NCI-H524 treated with DMSO at 0.1 percent for 48 hours (cell line): Measurements from ENCODE around the gene NECTIN1.

Source experiments
- DNase-seq: peaks from one replicate; lab custom pipeline; 2025; lab: John Stamatoyannopoulos, UW

Gene NECTIN1

DNA sequence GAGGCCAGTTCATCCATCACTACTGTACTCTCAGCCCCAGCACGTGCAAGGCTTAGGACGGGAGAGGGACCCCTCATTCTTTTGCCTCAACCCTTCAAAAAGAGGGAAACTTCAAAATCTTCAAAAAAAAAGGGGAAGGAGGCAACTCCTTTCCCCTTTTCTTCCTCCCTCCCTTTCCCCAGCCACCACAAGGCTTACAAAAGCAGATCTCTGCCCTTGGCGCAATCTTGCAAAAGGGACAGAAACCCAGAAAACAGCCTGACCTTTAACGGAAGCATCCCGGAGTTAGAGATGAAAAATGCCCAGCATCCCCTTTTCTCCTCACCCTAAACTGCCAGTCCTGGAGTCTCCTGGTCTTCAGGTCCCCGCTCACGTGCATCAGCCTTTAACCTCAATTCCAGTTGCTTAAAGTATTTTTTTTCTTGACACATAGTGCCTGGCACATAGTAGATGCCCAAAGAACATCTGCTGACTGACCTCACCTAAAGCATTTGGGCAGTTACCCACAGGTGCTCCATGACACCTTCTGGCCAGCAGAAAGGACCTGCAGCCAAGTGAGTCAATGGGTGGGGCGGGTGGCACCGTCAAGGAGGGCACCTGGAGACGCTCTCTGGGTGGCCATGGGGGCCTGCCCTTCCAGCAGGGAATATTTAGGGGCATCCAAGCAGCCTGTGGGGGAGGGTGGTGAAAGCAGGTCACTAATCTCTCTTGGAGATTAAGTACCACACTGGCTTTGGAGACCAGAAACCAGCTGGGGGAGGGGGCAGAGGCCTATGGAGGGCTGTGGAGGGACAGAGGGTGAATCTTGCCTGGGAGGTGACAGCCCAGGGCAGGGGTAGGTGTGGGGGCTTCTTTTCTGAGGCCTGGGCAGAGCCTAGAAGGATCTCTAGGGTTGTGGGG is 16.3 kb downstream of the NECTIN1 start:
- DNase-seq, result no peak

DNA sequence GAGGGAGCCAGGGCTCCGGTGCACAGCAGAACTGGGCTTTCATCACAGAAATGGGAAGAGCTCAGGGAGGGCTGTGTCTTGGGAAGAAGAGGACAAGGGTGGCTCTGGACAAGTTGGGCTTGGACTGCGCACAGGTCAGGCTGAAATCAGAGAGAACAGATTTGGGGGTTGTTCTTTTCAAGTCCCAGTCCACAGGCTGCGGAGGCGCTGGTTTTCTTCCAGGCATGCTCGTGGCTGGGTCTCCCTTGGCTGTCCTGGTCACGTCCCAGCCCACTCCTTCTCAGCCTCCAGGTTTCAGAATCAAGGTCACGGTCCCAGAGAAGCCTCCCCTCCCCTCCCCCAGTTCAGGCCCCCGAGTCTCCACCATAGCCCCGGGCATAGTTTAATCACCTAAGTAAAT is 17.0 kb downstream of the NECTIN1 start:
- DNase-seq, result no peak

DNA sequence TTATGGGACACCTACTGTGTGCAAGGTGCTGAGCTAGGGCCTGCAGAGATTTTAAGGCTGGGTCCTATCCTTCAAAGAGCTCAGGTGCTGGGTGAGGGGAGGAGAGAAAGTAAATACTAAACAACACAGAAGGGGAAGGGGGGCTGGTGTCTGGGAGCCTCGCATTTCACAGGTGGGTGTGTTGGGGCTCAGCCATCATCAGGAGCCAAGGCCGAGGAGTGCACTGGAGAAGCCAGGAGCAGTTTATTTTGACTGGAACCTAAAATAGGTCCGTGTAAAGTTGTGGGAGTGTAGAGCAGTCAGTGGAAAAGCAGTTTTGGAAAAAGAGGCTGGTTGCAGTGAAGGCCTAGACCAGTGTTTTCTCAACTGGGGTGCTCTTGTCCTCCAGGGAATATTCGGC is 17.5 kb downstream of the NECTIN1 start:
- no peak for DNase-seq

DNA sequence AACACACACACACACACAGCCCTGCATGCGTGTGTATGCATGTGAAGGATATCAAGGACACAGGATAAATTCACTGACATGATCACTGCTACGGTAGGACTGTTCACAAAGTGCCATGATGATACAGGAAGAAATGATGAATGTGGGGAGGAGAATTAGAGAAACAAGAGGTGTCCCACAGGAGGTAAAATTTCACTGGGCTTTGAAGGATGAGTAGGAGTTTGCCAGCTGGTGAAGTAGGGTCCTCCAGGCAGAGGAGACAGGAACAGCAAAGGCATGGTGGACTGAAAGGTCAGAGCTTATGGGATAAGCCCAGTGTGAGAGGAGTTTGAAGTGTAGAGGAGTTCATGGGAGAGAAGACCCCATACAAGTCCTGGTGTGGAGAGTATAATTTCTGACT is 18.6 kb downstream of the NECTIN1 start:
- no peak for DNase-seq

DNA sequence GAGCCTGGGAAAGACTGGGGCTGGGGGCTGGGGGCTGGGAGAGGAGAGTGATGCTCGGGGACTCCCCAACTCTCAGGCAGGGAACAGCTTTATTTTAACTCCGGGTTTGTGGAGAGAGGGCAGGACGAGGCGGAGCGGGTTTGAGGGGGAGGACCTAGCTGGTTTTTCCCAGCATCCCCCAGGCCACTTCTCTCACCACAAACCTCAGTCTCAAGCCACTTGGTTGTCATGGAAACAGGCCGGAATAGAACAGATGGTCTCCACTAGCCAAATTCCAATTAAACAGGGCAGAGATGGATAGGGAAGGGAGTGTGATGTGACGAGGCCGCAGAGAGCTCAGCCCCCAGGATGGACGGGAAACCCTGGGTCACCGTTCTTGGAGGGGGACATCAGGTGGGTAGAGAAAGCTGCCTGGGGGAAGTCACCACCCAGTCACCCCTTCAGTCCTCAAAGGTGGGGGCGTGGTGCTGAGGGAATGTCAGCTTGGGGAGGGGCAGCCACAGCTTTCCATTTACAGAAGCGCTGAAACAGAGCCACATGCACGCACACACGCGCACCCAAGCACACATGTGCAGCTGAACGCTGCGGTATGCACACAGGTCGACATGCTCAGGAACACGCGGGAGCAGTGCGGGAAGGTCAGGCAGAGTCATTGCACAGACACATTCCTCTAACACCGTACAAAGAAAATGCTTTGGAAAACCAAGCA is 19.2 kb downstream of the NECTIN1 start:
- DNase-seq, result peak; percentile 90

DNA sequence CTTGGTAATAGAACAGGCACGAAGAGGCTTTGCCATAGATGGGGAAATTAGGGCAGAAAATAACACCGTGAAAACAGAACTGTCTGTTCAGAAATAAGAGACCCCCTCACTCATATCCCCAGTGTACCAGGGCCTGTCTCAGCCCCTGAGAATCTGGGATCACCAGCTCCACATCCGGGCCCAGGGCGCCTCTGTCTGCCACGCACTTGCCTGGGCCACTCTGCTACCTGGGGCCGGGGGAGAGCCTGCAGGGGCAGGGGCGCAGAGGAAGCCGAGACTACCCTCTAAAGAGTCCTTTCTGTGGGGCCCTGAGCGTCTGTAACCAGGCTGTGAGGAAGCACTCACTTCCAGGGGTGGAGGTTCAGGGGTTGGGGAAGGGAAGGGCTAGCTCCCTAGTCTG is 19.8 kb downstream of the NECTIN1 start:
- DNase-seq, result no peak

DNA sequence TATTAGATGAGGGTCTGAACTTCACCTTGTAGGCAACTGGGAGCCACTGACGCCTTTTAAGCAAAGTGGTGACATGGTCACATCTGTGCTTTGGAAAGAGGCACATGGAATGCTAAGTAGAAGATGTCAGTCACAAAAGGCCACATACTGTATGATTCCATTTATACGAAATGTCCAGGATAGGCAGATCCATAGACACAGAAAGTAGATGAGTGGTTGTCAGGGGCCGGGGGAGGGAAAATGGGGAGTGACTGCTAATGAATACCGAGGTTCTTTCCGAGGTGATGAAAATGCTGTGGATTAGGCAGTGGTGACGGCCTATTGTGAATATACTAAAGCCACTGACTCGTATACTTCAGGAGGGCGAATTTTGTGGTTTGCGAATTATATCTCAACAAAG is 20.6 kb downstream of the NECTIN1 start:
- no peak for DNase-seq

DNA sequence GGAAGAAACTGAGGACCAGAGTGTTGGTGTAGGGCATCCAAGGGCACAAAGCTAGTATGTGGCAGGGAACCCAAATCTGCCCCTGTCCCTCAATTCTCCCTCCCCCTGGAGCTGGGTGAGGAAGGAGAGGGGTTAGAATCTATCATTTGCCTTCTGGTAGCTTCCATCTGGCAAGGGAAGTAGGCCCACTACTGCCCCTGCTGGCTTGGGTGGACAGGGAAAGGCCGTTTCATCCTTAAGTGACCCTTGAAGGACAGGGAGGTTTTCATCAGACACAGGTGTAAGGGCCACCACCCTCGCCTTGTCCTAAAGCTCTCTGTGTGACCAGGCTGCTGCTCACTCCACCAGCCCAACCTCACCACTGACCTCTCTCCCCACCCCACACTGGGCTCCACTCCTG is 22.1 kb downstream of the NECTIN1 start:
- DNase-seq, result no peak

DNA sequence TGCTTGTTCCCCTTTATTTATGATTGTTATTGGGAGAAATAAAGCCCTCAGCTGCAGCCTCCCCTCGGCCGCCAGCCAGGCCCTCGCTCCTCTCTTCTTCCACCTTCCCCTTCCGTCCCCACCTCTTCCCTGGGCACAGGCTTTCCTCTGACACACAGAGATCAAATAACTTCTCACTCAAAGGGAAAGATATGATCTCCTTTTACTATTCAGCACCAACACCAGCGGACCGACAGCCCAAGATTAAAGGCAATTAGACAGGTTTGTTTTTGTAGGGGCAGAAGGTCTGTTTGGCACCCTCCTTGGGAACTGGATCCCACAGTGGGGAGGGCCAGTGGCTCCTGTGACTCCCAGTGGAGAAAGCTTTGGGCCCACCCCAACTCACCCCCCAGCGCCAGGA is 23.0 kb downstream of the NECTIN1 start:
- DNase-seq, result no peak

DNA sequence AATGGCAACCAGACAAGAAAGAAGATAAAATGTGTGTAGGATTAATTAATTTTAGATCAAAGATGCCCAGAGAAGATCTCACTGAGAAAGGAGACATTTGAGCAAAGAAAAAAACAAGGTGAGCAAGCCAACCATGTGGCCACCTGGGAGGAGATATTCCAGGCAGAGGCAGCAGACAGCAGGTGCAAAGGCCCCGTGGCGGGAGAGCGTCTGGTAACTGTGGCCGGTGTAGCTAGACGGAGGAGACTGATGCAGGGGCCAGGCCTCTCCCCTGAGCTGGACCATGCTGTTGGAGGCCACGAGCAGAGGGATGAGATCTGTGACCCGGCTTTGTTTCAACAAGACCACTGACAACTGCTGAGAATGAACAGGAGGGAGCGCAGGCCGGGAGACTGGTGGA is 23.6 kb downstream of the NECTIN1 start:
- no peak for DNase-seq

DNA sequence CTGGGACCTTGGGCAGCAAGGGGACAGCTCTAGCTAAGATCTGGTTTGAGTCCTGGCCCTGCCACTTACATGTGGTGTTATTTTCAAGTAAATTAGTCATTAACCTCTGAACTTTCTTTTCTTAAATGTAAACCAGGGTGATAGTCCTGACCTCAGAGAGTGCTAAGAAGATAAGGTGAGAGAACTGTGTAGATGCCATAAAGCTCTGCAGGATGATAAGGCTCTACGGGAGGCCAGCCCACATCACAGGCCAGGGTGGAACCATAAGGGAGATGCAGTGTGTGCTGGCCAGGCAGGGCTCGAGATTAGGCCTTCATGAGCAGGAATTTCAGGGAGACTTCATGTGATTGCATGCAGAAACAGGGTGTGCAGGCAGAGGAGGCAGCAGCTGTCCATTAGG is 24.2 kb downstream of the NECTIN1 start:
- DNase-seq, result no peak

DNA sequence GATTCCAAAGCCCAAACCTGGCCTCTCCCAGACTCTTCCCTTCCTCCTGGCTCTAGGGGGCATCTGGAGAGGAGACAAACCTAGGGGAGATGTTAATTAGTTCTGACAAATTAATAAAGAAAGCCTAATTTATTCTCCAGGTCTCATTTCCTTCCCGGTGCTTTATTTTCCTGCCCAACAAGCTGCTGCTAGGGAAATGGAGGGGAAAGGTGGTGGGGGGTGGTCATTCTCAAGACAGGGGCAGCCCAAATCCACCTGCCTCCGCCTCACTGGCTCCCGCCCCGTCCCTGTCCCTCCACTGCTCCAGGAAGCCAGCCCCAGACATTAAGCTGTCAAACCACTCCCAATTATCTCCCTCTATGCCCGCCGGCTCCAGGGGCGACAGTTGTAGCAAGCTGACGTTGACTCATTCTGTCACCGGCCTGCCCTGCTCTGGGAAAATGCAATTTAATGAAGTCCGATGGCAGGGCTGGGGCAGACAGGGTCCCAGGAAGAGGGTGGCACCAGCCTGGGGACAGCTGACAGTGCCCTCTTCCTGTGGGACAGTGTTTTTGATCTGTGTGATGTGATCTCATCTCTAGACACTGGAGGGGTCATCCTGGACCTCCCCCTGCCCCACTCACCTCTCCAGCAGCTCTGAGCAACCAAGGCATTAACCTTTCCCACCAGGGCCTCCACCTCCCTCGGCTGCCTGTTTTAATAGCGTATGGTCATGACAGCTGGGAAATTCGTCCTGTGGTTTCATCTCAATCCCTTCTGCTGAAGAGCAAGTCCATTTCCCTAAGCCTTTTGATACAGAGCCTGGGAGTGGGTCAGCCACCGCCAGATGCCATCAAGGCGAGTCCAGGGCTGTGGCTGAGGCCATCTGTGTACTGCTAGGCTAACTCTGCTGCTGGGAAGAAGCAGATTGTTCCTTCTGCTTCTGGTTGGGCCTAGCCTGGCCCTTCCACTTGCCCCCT is 27.1 kb downstream of the NECTIN1 start:
- DNase-seq, result peak; percentile 90

DNA sequence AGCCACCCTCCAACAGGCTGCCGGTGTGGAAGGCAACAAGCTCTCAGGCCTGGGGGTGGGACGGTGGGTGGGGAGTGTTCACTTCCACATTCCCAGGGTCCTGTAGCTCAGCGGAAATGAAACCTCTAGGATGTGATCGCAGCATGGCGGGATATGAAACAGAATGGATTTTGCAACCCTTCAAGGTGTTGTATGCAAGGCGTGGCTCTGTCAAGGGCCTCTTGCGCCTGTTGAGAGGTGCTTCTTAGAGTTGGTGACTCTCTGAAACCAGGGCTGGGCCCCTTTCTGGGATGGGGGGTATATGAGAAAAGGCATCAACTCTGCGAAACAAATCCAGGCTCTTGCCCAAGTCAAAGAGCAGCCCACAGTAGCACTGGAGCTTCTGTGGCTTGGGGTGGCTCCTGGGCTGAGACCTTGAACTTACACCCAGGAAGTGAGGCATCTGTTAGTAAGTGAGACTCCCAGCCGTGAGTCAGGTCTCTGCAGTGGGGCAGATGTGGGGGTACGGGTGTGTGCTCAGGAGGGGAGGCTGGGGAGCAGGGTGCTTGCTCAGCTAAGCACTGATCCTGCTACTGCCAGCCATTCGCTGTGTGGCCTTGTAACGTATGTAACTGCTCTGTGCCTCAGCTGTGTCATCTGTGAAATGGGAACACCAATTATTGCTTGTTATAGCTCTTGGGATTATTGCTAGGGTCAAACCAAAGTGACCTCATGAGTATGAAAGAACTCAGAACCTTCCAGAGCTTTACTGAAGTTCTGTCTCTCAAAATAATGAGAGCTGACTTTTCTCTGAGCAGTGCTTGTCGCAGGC is 28.3 kb downstream of the NECTIN1 start:
- DNase-seq, result no peak

DNA sequence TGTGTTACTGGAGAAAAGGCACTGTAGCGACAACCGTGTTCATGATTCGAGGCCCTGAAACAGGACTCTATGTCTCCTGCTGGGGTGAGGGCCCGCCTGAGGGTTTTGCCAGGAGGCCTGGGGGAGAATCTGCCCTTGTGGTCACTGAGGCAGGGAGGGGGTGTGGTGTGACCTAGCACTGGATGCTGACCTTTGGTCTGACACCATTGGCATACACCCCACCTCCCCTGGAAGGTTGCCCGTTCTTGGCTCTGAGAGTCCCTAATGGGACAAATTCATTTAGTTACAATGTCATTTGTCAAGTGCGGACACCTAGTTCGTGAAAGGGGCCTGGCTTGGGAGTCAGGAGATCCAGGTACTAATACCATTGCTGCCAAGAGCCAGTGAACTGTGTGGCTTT is 29.0 kb downstream of the NECTIN1 start:
- DNase-seq, result no peak

DNA sequence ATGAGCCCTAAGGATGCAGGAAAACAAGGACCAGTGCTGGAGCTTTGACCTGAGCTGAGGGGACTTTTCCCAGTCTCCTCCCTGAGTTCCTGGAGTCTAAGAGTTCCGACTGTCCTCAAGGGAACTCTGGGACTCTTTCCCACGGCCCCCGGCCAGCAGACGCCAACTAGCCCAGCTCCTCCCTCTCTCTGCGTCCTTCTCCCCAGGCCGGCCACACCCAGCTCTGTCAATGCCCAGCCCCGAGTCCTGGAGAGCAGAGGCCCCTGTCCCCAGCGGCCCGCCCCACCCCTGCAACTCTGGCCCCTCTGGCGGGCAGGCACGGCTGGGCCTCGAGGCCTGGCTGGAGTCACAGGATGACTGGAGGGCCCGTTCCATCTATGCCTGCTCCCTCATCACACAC is 29.8 kb downstream of the NECTIN1 start:
- no peak for DNase-seq

DNA sequence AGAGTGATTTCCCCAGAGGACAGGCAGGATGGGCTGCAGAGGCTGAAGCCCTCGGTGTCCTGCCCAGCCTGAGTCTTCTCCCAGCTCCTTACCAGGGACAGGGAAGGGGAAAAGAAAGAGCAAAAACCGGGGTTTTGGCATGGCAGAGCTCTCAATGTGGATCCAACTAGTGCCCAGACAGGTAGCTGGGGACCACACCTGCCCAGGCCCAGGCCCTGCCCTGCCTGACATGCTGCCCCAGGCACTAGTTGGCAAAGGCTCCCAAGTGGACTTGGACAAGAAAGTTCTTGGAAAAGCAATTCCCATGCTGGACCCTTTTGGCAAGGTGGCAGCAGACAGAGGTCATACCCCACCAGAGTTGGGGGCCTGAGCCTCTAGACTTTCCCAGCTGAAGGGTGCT is 31.1 kb downstream of the NECTIN1 start:
- DNase-seq, result no peak

DNA sequence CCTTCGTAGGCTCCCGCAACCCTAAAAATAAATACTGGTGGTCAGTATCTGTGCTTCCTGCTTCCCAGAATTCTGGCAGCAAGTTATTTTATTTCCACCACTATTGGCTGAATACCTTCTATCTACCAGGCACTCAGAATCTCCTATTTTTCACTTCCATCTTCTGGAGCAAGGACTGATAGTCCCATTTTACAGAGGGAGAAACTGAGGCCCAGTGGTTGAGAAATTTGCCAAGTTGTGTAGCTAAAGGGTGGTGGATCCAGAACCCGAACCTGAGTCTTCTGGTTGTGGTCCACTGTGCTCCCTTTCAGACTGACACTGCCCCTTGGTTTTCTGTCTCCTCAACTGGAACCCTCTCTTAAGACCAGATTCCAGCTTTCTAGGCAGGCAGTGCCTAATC is 31.6 kb downstream of the NECTIN1 start:
- DNase-seq, result no peak

DNA sequence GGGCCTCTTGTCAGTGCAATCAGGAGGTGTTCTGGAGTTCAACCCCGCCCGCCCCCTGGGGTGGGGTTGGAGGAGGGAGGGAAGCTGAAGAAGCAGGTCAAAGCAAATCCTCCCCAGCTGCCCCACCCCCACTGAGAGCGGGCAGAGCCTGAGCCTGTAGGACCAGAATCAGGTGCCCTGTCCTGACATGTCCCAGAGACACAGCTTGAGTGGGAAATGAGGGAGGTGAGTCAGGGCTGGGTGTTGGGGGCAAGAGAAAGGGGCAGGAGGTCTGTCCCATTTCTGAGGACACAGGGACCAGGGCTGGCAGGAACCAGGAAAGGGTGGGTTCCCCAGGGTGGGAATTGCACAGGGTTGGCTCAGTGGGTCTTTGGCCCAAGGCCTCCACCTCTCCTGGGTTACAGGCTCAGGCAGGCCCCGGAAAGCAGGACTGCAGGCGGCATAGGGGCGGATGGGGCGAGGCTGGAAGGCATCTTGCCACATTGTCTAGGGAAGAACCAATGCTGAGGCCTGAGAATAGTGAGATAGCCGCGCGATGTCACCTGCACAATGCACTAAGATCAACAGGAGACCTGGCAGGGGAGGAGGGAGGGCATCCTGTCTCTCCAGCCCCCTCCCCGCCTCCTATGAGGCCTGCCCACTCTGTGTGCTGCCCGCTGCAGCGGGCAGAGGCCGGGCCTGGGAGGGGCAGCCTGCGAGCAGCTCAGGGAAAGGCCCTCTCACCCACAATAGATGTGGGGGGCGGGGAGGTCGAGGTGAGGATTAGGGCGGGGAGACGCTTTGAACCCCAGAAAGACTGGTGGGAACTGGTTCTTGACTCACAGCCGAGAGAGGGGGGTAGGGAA is 32.4 kb downstream of the NECTIN1 start:
- no peak for DNase-seq

DNA sequence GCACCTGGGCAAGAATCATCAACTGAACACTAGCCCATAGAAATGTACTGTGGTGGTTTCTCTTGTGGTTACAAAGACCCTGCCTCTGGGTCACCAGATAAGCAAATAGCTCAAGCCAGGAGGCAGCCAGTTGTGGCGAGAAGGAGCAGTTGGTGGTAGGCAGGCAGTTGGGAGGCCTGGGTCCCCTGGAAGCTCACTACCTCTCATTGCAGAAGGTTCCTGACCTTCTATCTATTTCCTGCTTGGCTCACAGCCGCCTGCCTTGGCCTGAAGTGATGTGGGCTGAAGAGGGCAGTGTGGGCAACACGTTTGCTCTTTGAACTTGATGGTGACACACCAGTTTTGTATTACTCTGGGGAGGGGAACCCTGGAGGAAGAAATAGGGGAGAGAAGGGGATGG is 34.7 kb downstream of the NECTIN1 start:
- no peak for DNase-seq

DNA sequence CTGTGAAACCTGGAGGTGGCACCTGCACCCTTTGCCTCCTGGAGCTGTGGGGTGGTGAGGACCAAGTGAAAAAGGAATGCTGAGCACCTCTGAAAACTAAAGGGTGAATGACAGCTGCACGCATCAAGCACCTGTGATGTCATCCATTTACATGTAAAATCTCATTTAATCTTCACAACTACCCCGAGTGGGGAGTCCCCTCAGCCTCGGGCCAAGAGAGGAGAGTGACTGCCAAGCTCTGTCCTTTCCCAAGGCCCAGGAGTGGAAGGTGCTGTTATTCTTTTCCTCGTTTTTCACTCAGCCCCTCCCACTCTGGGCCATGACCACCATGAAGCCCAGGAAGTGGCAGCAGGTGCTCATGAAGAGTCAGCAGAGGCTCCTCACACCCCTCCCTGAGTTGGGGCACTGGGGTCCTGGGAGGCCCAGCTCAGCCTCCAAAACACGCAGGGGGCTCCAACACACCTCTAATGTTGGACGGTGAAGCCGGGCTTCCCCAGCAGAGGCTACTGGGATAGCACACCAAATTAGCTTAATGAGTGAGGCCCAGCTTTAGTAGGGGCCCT is 35.7 kb downstream of the NECTIN1 start:
- DNase-seq, result no peak

DNA sequence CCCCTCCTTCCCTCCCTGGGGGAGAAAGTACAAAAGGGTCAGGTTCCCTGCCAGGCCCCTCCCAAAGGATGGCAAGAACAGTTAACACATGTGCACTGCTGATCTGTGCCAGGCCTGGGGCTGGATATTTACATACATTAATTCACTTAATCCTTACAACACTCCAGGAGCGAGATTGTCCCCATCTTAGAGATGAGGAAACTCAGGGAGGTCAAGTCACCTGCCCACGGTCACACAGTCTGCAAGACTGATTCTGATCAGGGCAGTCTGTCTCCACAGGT is 36.5 kb downstream of the NECTIN1 start:
- DNase-seq, result no peak
